ENCODE results near the gene ARL17B.
A peak's percentile ranks its signal among the peaks of the same experiment; 100 is the strongest.
"Not testable (repeated sequence)": the region's sequence is repeated elsewhere in the genome, so short reads cannot be mapped to it uniquely, and the experiment has no call there.

The ARL17B gene

DNA sequence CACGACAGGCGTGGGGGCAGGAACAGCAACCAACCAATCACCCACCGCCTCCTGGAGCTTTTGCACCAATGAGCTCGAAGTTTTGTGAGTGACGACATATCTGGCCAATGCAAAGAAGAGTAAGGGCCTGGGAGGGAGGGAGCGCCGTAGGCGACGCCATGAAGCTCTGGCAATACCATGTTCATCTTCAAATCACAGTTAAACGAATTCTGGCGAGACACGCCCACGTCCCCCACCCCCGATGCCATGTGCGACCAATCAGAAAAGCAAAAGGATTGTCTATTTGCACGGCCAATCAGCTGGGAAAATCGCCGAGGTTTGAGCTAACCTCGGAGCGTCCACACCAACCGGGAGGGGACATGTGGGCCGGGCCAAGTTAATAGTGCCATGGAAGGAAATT is at the start of gene ARL17B:
Gene ARL17B (minus strand): TSS at position 12 of the 400 bp plus-strand sequence. CDS start 3,369 bp downstream, outside the sequence.
- not testable (repeated sequence) for DNase-seq

DNA sequence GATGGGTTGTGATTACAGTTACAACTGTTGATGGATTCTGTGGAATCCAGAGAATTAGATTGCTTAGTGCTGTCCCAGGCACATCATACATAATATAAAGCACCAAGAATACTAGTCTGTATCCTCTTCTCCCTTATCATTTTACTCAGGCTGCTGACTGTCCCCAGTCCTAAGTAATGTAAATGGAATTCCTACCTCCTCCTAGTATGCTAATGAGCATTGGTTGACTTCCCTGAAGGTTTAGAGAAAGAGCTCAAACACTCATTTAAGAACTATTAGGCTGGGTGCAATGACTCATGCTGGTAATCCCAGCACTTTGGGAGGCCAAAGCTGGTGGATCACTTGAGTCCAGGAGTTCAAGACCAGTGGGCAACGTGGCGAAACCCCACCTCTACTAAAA is 48.3 kb upstream of the ARL17B start:
- DNase-seq: not testable (repeated sequence)

DNA sequence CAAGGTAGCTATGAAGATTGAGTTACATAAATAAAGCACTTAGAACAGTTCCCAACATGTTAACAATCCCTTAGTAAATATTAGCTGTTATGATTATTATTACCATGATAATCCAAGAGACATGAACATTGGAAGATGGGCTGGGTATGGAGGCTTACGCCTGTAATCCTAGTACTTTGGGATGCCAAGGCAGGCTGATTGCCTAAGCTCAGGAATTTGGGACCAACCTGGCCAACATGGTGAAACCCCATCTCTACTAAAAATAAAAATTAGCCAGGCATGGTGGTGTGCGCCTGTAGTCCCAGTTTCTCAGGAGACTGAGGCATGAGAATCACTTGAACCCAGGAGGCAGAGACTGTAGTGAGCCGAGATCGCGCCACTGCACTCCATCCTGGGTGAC is 45.6 kb upstream of the ARL17B start:
- not testable (repeated sequence) for DNase-seq

DNA sequence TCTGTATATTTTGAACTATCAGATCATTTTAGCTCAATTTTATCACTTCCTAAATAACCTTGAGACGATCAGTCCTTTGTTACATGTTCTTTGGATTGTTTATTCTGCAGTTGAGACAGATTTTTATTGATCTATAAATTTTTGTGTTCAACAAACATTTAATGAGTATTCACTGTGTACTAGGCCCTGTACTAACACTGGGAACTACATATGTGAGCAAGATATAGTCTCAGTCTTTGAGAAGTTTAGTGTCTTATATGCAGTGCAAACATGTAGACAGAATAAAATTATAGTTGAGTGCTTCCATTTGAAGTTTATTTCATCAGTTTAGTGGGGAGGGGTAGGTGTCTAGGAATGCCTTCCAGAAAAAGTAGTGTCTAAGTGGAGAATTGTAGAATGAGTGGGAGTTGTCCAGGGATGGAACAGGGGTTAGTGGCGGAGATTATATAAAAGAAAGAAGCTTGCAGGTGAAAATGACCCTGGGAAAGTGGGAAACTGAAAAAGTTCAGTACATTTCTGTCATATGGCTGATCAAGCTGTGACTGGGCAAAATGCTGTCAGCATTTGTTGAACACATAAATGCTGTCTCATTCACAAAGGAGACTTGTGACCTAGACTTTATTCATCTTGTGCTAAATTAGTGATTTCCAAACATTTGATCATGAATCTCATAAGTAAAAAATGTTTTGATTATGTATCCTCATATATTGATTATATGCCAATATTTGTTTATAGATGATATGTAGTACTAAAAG is 39.6 kb upstream of the ARL17B start:
- DNase-seq: not testable (repeated sequence)

DNA sequence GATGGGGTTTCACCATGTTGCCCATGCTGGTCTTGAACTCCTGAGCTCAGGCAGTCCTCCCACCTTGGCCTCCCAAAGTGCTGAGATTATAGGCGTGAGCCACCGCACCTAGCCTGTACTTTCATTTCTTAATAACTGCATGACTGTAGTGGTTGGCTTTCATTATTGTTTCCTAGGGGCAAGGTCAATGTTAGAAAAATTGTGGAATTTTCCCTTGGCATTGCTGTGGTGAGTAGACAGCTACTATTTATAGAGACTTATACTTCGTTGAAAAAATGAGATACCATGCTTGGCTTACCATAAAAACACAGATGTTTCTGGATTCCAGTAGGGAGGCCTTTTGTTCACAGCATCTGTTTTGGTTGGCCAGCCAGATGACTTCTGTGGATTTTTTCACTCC is 39.0 kb upstream of the ARL17B start:
- not testable (repeated sequence) for DNase-seq

DNA sequence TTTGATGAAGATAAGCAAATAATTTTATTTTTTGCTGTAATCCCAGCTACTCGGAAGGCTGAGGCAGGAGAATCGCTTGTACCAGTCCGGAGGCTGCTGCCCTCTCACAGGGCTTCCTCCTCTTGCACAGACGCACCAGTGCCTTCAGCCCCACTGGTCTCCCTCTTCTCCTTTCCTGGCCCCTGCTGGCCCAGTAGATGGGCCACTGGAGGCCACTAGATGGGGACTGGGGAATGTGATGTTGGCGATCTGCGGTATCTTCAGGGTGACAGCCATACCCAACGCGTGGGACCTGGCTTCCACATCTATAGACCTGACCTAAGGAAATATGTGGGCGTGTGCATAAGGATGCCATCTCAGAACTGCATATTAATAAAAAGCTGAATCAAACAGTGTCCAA is 38.4 kb upstream of the ARL17B start:
- DNase-seq: not testable (repeated sequence)

DNA sequence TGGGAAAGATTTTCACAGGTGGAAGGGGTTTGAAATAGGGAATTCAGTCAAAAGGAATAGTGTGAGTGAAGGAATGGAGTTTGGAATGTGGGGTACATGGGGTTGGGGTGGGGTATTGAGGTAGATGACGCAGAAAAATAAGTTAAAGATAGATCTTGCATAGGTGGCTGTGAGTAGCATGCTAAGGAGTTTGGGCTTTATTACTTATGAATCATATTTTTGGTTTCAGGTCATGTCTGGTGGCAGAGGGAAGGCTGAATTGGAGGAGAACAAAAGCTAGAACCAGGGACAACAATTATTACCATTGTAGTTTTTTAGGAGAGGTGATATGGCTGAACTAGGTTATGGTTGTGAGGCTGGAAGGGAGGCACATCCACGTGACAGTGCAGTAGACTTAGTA is 34.7 kb upstream of the ARL17B start:
- not testable (repeated sequence) for DNase-seq

DNA sequence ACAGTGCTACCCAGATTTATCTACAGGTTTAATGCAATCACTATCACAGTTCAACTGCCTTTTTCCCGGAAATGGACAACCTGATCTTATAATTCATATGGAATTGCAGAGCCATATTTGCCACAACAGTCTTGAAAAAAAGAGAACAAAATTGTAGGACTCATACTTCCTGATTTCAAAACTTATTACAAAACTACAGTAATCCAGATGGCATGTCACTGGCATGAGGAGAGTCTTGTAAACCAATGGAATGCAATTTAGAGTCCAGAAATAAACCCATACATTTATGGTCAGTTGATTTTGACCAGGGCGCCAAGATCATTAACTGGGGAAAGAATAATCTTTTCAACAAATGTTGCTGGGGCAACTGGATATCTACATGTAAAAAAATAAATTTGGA is 32.1 kb upstream of the ARL17B start:
- DNase-seq: not testable (repeated sequence)

DNA sequence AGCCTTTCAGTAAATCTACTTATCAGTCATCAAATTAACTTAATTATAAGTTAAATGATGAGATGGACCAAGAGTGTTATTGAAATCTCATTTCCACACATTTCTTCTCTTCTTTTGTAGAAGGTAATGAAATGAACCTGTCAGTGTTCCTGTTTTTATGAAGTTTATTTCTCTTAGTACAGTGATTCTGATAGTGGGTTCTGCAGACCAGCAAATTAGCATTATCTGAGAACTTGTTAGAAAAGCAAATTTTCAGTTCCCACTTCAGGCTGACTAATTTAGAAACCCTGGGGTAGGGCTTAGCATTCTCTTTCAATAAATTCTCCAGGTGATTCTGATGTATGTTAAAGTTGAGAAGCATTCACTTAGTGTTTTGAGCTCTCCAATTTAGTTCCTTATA is 23.9 kb upstream of the ARL17B start:
- DNase-seq: not testable (repeated sequence)

DNA sequence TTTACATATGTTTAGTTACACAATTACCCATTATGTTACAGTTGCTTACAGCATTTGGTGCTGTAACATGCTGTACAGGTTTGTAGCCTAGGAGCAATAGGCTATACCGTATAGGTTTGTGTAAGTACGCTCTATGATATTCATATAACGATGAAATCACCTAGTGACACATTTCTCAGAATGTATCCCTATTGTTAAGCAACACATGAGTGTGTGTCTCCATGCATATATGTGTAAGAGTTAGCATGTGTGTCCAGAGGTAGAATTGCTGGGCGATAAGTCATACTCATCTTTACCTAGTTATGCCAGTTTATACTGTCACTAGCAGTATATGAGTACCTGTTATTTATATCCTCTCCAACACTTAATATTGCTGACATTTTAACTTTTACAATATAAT is 21.6 kb upstream of the ARL17B start:
- DNase-seq: not testable (repeated sequence)

DNA sequence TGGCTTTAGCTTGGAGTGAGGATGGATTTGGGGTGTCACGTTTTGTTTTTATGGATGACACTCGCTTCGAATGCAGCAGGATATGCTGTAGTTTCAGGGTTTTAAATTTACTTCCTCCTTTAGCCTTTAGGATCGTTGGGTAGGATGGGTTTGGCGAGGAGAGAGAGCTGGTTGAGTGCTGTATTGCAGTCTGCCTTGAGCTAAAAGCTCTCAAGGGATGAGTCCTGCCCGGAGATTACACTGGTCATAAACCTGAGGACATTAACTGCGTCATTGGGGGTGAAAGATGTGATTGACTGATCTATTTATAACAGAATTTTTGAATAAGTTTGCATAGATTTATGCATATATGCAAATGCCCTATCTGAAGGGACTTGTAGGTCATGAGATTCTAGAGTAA is 11.9 kb upstream of the ARL17B start:
- not testable (repeated sequence) for DNase-seq

DNA sequence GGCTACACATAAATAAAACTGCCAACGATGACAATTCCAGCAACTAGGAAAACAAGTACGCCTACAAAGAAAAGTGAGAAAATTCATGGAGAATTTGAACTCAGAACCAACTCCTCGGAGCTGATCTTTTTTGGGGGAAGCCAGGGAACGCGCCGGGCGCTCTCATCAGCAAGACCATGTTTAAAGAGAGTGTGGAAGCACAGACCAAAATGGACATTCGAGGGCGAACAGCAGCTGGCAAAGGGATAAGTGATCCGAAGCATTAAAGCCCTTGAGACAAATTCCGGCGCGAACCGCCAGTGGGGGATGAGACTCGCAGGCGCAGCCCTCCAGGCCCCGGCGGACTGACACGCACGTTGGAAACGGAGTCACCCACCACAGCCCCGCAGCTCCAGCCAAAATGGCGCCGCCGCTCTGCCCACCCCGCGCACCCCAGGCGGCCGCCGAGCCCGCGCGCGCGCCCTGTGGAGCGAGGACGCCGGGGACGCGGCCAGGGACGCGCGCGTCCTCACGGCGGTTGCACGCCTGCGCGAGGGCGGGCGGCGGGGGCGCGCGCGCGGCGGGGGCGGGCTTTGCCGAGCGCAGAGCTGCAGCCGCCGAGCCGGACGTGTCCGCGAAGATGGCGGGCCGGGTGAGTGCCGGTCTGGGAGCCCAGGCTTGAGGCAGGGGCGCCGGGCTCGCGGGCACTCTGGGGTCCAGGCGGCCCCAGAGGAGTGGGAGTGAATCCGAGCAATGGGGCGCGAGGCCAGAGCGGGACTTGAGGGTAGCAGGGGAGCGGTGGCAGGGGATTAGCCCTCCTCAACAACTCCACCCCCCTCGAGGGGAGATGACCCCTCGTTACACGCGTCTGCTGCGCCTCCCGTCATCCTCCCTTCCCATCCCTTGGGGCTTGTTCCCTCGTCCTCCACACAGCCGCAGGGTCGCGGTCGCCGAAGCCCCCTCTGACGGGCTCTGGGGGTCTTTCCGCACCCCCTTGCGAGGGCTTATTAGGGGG is 11.0 kb upstream of the ARL17B start:
- DNase-seq: not testable (repeated sequence)

DNA sequence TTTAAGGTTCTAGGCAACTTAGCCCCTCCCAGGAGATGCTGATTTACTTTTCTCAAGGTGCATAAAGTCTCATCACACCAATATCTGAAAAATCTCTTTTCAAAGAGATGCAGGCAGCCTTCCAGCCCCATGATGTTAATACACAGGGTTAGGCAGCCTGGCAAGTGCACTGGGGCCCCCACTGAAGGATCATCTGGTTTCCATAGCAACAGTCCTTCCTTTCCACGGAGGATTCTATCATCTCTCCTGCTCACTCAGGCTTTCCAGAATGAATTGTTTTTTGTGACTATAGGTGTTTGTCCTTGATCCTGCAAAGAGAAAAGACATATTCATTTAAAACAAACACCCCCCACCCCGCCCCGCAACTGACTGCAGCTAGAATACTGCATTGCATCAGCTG is 6.0 kb upstream of the ARL17B start:
- not testable (repeated sequence) for DNase-seq

DNA sequence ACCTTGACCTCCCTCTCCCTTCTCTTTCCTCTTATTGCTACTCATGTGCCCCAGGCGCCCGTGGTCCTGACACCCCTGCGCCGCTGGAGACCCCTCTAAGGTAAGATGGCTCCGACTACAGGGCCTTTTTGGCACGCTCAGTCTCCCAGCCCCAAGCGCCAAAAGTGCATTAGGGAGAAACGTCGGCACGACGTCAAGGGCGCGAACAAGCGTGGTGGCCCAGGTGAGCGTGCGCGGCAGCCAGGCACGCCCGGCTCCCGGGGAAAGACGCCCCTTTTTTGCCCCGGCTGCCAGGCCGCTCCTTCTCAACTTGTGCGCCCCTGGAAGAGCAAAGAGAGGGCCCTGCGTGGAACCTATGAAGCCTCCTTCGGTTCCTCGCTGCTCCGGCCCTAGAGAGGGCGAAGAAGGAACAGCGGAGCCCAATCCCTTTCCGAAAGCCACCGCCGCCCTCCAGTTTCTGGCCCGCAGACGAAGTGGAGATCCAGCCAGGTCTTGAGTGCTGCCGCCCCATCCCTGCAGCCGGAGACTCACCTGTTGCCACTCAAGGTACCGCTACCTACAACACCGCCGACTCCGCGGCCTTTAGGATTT is 326 bp downstream of the ARL17B start:
- DNase-seq: not testable (repeated sequence)

DNA sequence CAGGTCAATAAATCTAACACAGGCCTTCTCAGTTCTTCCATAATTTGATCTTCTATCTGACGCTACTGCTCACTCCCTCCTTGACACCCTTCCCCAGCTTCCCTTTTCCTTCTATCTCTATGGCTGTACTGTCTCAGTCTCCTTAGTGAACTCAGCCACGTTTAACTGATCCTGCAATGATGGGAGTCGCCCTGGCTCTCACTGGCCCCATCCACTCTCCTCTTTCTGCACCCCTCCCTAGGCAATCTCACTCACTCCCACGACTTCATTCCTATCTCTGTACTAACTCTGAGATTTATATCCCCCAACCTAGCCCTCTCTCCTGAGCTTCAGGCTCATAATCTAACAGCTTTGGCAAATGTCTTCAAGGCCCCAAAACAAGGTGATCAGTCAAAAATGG is 7.7 kb downstream of the ARL17B start:
- DNase-seq: not testable (repeated sequence)

DNA sequence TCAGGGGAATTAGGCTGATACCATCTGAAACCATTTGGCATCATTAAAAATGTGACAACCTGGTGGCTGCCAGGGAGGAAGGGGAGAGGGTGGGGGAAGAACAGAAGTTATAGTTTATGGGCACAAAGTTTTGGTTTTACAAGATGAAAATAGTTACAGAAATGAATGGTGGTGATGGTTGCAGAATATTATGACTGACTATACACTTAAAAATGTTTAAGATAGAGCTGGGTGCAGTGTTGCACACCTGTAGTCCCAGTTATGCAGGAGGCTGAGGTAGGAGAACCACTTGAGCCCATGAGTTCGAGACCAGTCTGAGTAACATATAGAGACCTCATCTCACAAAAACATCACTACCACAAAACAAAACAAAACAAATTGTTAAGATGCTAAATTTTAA is 12.5 kb downstream of the ARL17B start:
- not testable (repeated sequence) for DNase-seq

DNA sequence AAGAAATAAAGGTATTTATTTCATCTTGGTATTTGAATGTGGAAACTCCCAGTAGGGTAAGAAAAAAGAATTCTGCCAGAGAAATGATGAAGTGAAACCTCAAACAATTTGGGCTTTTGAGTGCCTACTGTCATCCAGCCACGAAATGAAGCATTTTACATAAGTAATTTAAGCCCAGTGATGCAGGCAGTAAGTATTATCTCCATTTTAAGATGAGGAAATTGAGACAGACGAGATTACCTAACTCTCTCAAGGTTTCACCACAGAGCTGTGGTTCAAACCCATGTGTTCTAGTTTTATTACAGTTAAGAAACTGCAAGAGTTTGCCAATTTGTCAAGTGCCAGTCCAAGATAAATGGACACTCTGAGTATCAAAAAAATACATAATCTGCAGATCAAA is 13.2 kb downstream of the ARL17B start:
- not testable (repeated sequence) for DNase-seq

DNA sequence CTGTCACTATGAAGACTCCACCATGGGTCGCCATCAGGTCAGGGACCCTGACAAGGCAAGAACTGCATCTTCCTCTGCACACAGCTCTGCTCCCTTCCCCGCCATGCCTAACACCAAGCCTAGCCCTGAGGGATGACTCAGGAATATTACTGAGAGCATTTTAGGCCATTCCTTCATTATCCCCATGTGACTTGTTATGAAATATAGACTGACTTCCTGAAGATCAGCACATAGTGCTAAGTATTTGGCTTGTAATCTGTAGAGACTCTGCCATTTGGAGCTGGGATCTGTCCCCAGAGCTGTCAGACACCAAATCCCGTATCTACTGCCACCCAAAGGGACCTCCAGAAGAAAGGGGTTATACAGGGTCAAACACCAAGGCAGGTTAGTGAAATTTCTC is 19.4 kb downstream of the ARL17B start:
- not testable (repeated sequence) for DNase-seq

DNA sequence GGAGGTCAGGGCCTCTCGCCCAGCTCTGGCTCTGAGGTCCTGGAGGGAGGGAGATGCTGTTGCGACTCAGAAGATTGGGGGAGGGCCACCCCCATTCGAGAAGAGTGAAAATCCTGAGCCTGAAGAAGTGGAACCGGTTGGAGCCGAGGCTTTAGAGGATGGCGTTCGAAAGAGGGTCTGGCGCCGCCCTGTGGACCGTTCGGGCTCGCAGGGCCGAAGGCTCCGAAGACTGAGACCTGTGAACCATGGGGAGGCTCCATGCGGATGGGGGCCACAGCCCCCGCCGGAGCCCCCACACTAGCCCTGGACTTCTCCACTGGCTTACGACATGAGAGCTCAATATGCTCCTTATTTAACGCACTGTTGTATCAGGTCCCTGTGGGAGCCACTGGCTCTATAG is 20.3 kb downstream of the ARL17B start:
- not testable (repeated sequence) for DNase-seq

DNA sequence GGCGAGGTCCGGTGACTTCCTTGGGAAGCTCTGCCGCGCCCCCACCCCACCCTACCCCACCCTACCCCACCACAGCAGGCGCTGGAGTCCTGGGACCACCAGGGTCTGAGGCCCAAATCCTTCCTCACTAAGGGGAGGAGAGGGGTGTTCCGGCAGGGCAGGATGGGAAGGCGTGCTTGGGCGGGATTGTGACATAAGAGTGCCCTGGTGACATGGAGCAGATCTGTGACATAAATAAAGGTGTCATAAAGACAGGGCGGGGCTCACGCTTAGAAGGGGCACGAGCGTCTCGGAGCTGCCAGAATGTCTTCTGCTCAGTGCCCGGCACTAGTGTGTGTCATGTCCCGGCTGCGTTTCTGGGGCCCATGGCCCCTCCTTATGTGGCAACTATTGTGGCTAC is 66.7 kb downstream of the ARL17B start, which contains the start of gene LRRC37A:
Gene LRRC37A (plus strand): TSS at position 301 of the 400 bp plus-strand sequence. CDS start 3 bp downstream, at position 304.
- DNase-seq: not testable (repeated sequence)

DNA sequence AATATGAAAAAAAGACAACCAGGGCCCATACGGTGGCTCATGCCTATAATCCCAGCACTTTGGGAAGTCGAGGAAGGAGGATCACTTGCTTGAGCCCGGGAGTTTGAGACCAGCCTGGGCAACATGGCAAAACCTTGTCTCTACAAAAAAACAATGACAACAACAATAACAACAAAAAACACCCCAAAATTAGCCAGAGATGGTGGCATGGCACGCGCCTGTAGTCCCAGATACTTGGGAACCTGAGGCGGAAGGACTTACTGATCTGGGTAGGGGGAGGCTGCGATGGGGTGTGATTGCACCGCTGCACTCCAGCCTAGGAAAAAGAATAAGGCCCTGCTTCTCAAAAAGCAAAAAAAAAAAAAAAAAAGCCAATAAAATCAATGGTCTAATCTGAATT is 69.9 kb downstream of the ARL17B start:
- not testable (repeated sequence) for DNase-seq

DNA sequence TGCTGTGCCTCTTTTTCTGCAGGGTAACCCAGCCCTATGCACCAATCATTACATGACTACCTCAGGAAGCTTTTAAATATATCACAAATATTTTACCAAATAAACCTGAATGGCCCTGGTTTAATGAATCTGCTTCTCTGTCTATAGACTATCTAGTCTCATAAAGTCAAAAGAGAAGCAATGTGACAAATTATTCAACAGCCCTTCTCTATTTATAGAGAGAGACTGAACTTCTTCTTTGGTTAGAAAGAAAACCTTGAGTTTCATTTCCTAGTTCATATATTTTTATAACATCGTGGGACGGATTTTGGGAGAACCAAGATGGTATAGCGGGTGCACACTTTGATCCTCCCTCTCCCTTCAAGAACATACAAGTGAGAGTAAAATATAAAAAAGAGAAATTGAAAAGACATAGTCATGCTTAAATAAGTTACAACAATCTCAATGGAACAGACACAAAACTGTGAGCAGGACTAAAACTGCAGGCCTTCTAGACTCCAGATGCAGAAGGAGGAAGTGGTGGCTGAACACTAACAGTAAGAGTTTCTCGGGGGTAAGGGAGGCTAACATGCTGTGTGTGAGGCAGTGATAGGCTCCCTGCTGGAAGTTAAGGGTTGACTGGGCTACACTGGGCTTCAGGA is 70.5 kb downstream of the ARL17B start:
- DNase-seq: peak in 1 of 14 donors; percentile 13

Data from C1 segment of cervical spinal cord (tissue), 14 donors.